LNCaP clone FGC (cell line): ENCODE results near the gene NMUR1.

Source experiments
- DNase-seq: peaks from one replicate; pipeline ENCODE4 v3.0.0-alpha.2; 2011; ENCODE audit warnings: low read depth
- H3K4me3 ChIP-seq: 2 replicates; pipeline ENCODE4 v1.5.1; 2011; ENCODE audit warnings: mild to moderate bottlenecking, low read depth, low read length, control low read depth
- TF ChIP-seq, protein P1 (sequence below): IDR thresholded peaks from 2 replicates; pipeline ENCODE4 v1.5.1; 2012; ENCODE audit warnings: mild to moderate bottlenecking; ENCODE audit not compliant: control insufficient read depth, insufficient read depth; ENCODE audit errors: extremely low read depth

Gene NMUR1

DNA sequence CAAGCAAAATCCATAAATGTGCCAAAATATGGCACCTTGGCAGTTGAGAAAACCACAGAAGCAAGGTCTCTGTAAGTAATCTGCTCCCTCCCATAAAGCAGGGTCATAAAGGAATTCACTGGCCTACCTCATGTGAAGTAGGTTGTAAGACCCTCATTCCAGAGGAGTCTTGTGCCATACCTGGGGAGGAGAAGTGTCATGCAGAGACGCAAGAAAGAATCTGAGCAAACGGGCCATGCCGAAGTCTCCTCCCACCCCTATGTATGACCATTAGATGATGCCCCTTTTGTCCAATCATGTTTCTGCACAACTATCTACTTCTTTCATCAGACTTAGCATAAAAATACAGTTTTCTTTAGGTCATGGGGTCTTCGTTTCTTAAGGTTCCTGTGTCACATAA lies 14.6 kb downstream of the NMUR1 start:
- TF ChIP-seq, protein P1, sequence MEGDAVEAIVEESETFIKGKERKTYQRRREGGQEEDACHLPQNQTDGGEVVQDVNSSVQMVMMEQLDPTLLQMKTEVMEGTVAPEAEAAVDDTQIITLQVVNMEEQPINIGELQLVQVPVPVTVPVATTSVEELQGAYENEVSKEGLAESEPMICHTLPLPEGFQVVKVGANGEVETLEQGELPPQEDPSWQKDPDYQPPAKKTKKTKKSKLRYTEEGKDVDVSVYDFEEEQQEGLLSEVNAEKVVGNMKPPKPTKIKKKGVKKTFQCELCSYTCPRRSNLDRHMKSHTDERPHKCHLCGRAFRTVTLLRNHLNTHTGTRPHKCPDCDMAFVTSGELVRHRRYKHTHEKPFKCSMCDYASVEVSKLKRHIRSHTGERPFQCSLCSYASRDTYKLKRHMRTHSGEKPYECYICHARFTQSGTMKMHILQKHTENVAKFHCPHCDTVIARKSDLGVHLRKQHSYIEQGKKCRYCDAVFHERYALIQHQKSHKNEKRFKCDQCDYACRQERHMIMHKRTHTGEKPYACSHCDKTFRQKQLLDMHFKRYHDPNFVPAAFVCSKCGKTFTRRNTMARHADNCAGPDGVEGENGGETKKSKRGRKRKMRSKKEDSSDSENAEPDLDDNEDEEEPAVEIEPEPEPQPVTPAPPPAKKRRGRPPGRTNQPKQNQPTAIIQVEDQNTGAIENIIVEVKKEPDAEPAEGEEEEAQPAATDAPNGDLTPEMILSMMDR = no peak
- H3K4me3 ChIP-seq = no peak overlapping the region
- DNase-seq = no peak

DNA sequence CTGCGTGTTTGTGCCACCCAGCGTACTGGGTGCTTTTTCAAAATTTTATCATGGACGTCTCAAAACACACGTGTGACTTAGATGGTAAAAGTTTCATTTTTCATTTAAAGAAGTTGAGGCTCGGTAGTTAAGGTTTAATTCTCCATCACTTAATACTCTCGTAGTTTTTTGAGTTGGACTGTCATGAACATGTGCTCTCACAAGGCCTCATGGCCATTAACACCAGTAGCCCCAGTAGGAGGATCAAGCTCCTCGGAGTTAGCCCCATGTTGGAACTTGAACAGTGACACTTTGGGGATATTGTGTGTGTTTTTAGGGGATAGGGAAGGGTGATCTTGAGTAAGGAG lies 15.3 kb downstream of the NMUR1 start:
- H3K4me3 ChIP-seq = peak overlapping the region; percentile 57
- TF ChIP-seq, protein P1 = no peak
- no peak for DNase-seq

DNA sequence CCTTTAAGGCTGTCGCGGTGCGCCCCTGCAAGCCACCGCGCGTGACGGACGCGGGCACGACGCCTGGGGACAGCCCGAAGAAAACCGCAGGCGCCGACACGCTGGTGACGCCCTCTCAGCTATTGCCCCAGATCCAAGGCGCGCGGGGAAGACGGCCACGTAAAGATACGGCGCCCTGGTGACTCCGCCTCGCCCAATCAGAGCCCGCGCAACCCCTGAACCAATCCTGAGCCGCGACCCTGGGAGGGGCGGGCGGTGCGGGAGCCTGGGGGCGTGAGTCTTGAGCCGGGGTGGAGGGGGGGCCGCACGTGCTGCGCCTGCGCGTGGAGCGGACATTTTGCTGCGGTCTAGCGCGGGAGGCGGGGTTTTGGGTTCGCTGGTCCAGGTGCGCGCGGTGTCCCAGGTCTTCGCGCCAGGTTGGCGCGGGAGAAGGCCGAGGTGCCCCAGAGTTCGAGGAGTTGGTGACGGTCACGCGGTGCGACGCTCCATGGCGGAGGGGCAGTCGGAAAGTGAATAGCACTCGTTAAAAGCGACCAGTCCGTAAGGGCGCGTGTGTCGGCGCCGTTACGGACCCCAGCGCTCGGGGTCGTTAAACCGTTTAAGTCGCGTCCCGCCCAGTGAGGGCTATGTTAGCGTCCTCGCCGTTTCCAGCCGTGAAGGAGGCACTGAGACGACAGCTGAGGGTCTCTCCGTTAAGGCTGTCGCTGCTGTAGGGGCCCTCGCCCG lies 15.9 kb downstream of the NMUR1 start:
- H3K4me3 ChIP-seq = peak overlapping the region; percentile 62
- DNase-seq = peak; percentile 89
- TF ChIP-seq, protein P1 = no peak

DNA sequence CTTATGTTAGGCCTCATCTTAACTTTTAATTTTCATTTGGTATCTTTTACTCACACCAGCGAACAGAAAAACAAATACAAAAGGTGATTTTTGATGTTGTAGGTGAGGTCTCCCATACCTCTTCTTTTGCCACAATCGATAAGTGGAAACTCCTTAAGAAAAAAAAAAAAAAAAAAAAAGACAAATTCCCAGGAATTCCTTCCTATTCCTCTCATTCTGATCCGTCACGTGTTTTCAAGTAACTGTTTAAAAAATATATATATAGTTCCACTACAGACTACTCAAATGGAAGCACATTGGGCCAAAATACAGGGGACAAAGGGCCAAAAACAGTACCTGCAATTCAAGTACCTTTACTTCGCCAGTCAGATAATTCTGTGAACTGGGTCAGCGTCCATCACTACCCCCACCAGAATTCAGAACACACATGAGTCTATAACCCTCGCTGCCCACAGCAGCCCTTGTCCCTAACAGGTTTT lies 16.5 kb downstream of the NMUR1 start:
- DNase-seq = no peak
- peak overlapping the region; percentile 62 for H3K4me3 ChIP-seq
- TF ChIP-seq, protein P1 = no peak

DNA sequence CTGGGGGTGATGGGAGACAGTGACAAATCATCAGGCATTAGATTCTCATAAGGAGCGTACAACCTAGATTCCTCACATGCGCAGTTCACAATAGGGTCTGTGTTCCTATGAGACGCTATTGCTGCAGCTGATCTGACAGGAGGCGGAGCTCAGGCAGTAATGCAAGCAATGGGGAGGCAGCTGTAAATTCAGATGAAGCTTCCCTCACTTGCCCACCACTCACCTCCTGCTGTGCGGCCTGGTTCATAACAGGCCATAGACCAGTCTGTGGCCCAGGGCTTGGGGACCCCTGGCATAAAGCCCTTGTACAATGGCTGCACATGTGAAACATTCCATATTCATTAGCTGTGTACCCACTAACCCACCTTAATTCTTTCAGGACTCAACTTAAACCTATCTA lies 18.0 kb downstream of the NMUR1 start:
- H3K4me3 ChIP-seq = no peak overlapping the region
- DNase-seq = no peak

DNA sequence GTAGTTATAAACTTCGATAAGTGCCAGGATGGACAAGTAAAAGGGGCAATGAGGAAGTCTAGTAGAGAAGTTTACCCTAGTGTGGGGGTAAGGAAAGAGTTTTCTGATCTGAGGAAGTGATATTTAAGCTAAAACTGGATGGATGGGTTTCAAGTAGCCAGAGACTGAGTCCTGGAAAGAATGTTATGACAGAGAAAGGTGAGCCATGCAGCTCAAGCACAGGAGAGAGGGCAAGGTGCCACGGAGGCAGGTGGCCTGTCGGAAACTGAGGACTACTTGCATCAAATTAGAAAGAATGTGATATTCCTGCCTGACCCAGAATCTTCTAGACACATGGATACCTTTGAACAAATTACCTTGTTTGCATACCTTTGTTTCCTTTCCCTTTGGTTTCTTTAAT lies 26.5 kb downstream of the NMUR1 start:
- DNase-seq = no peak
- H3K4me3 ChIP-seq = no peak overlapping the region
- TF ChIP-seq, protein P1 = no peak

More for the DNA sequence above, 18.0 kb downstream of the NMUR1 start:
- TF ChIP-seq, protein P1 = no peak

DNA sequence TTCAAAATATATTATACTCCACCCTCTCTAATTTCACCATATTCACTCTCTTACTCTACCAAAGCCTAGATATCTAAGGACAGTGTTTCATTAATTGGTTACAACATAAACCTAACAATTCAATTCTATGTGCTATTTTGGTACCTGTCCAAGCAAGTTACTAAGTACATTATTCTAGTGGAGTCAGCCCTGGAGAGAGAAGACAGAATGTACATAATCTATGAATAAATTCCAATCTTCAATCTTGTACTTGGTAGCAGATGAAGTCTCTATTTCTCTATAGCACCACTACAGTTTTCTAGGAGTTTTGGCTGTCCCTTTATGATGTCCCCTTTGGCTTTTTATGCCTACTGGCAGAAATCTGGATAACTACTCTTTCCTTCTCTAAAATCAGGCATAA lies 27.6 kb downstream of the NMUR1 start:
- no peak overlapping the region for H3K4me3 ChIP-seq
- TF ChIP-seq, protein P1 = no peak
- DNase-seq = no peak
